OCI-LY7 (cell line): ENCODE measurements around the gene FIGNL2. TPM values are rescaled to one million over a fixed set of nuclear protein-coding genes. Genes with fewer than 3 reads are reported as not detected.

Experiments used
- BruUV-seq: library from RNA; stranded (reverse); fragments of 400-500 nt; replicated peaks from 2 replicates; lab custom pipeline; 2021; lab: Mats Ljungman, UMichigan
- CTCF ChIA-PET: fragments of 300-600 bp; sonication (Branson Sonifier 250); formaldehyde crosslinking; loops from one replicate; lab custom pipeline; 2022; ENCODE audit warnings: antibody characterized with exemption; ENCODE audit not compliant: unreplicated experiment; lab: Charles Lee
- POLR2A ChIA-PET: fragments of 300-600 bp; sonication (Branson Sonifier 250); formaldehyde crosslinking; loops from one replicate; lab custom pipeline; 2022; ENCODE audit warnings: antibody characterized with exemption; lab: Charles Lee
- DNase-seq: peaks from one replicate; pipeline ENCODE4 v3.0.0-alpha.2; 2015; ENCODE audit warnings: low spot score
- H2AFZ ChIP-seq: fragments of 200-600 bp; sonication (generic), shearing (Covaris generic); 2 replicates; pipeline ENCODE4 v1.6.1; 2014; ENCODE audit warnings: mild to moderate bottlenecking, antibody characterized with exemption, low read length, moderate library complexity
- H3K27ac ChIP-seq: fragments of 200-600 bp; sonication (generic); 2 replicates; pipeline ENCODE4 v1.5.1; 2014; ENCODE audit warnings: mixed run types, low read depth, mild to moderate bottlenecking, moderate library complexity, low read length, inconsistent platforms; ENCODE audit not compliant: poor library complexity, severe bottlenecking
- H3K36me3 ChIP-seq: fragments of 200-600 bp; sonication (generic); 2 replicates; pipeline ENCODE4 v1.6.1; 2014; ENCODE audit warnings: mild to moderate bottlenecking, antibody characterized with exemption, low read length, moderate library complexity, mixed read lengths; ENCODE audit not compliant: insufficient read depth
- H3K4me1 ChIP-seq: fragments of 200-600 bp; sonication (generic); 2 replicates; pipeline ENCODE4 v1.5.1; 2014; ENCODE audit warnings: mild to moderate bottlenecking, low read length; ENCODE audit not compliant: insufficient read depth, poor library complexity, severe bottlenecking
- H3K4me2 ChIP-seq: fragments of 200-600 bp; sonication (generic); 2 replicates; pipeline ENCODE4 v1.6.1; 2014; ENCODE audit warnings: mild to moderate bottlenecking, low read length
- H3K4me3 ChIP-seq: fragments of 200-600 bp; sonication (generic); 2 replicates; pipeline ENCODE4 v1.5.1; 2014; ENCODE audit warnings: mild to moderate bottlenecking, low read depth, low read length; ENCODE audit not compliant: poor library complexity, severe bottlenecking
- H3K79me2 ChIP-seq: fragments of 200-600 bp; sonication (generic); 2 replicates; pipeline ENCODE4 v1.6.1; 2016; ENCODE audit warnings: low read depth, mild to moderate bottlenecking, low read length, moderate library complexity, mixed read lengths; ENCODE audit not compliant: insufficient read depth
- H3K9me2 ChIP-seq: fragments of 200-600 bp; sonication (generic); 2 replicates; pipeline ENCODE4 v1.6.1; 2016; ENCODE audit warnings: mild to moderate bottlenecking, low read length, mixed read lengths; ENCODE audit not compliant: insufficient read depth
- H3K9me3 ChIP-seq: fragments of 200-600 bp; sonication (generic); 2 replicates; pipeline ENCODE4 v1.6.1; 2014; ENCODE audit warnings: mild to moderate bottlenecking, mixed run types, low read length, mixed read lengths
- H4K20me1 ChIP-seq: fragments of 200-600 bp; sonication (generic); 2 replicates; pipeline ENCODE4 v1.6.1; 2014; ENCODE audit warnings: mild to moderate bottlenecking, antibody characterized with exemption, low read length, moderate library complexity, mixed read lengths; ENCODE audit not compliant: insufficient read depth
- EZH2phosphoT487 ChIP-seq: fragments of 200-600 bp; sonication (generic); IDR thresholded peaks from 2 replicates; pipeline ENCODE4 v1.6.1; 2018; ENCODE audit warnings: low read depth, borderline replicate concordance, mild to moderate bottlenecking, mixed run types, antibody characterized with exemption, low read length, moderate library complexity, mixed read lengths
- intact Hi-C: fragments of 100-400 bp; cut with micrococcal nuclease; formaldehyde crosslinking; loops from one replicate; pipeline ENCODE4 v1.10.0; 2022; ENCODE audit not compliant: unreplicated experiment
- total RNA-seq, 2 experiments: library from RNA; depleted of rRNA in 1 of 2; stranded (reverse); fragments of >200 nt in 1 of 2; shearing (Covaris generic) in 1 of 2; gene quantifications; 2 replicates each; pipeline ENCODE4 v1.2.3, GENCODE V29; 2014 to 2022
- TF ChIP-seq, protein P1 (sequence below): fragments of 200-600 bp; sonication (generic); conservative IDR thresholded peaks from 2 replicates; pipeline ENCODE4 v1.5.1; 2014; ENCODE audit warnings: mild to moderate bottlenecking, antibody characterized with exemption, low read length, moderate library complexity, mixed read lengths

FIGNL2 gene
- total RNA-seq, 2 experiments from 2014 or later: not detected

DNA sequence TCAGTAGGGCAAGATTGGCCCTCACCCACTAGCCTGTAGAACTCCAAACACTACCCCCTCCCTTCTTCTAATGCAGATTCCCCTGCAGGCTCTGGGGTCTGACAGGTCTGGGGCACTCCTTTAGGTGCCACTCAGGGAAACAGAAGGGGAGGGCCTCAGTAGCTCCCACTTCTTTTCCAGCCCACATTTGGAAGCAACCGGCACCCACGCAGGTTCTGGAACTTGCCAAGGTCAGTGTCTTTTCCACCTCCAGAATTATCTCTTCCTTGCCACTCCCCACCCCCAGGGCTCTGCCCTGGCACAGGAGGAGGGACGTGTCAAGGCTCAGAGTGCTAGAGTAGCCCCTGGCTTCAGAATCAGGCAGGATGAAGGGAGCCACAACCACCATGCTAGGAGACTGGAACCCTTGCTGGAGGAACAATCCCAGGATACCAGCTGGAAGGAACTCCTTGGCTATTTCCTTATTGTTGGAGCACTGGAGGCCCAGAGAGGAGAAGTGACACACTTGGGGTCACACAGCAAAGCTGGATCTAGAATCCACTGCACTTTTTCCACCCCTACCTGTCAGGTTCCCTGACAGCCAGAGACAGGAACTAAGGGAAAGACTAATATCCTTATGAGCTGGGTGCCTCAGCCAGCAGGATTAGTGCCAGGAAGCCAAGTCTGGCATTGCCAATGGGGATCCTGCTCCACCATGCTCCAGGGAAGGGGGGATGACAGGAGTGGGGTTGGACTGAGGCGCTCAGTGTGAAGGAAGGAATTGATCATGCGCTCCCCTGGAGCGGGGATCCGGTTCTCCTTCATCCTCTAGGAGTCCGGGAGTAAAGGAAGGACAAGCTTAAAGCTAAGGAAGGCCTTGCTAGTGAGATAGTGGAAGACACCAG, 1.8 kb upstream of the FIGNL2 start:
- no TSS peak for BruUV-seq
- intact Hi-C loops: no loop called here
- TF ChIP-seq, protein P1, sequence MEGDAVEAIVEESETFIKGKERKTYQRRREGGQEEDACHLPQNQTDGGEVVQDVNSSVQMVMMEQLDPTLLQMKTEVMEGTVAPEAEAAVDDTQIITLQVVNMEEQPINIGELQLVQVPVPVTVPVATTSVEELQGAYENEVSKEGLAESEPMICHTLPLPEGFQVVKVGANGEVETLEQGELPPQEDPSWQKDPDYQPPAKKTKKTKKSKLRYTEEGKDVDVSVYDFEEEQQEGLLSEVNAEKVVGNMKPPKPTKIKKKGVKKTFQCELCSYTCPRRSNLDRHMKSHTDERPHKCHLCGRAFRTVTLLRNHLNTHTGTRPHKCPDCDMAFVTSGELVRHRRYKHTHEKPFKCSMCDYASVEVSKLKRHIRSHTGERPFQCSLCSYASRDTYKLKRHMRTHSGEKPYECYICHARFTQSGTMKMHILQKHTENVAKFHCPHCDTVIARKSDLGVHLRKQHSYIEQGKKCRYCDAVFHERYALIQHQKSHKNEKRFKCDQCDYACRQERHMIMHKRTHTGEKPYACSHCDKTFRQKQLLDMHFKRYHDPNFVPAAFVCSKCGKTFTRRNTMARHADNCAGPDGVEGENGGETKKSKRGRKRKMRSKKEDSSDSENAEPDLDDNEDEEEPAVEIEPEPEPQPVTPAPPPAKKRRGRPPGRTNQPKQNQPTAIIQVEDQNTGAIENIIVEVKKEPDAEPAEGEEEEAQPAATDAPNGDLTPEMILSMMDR: no peak
- TF ChIP-seq EZH2phosphoT487: no peak

GRCh38 chr12:51848841-51849735, 570 bp upstream of the FIGNL2 start:
- no peak overlapping the region for H3K27ac ChIP-seq
- no peaks in the 10 kb centered on the region for H3K4me1 ChIP-seq
- no peaks in the 10 kb centered on the region for H3K79me2 ChIP-seq
- no peak overlapping the region for H3K4me3 ChIP-seq
- no peak for DNase-seq
- H3K36me3 ChIP-seq: no peaks in the 10 kb centered on the region
- intact Hi-C loops: no loop called here
- ChIA-PET CTCF (no interaction called here), POLR2A (no interaction called here)
- no peaks in the 10 kb centered on the region for H4K20me1 ChIP-seq
- TF ChIP-seq EZH2phosphoT487: no peak
- TF ChIP-seq, protein P1: no peak
- no TSS peak for BruUV-seq
- H2AFZ ChIP-seq: no peak overlapping the region
- no peak overlapping the region for H3K4me2 ChIP-seq
- no peaks in the 10 kb centered on the region for H3K9me2 ChIP-seq
- H3K9me3 ChIP-seq: no peaks in the 10 kb centered on the region

More for the DNA sequence above, 1.8 kb upstream of the FIGNL2 start:
- Histone ChIP-seq H3K9me3 (no peaks in the 10 kb centered on the region), H3K79me2 (no peaks in the 10 kb centered on the region), H3K4me3 (no peak overlapping the region), H3K4me2 (no peak overlapping the region), H3K36me3 (no peaks in the 10 kb centered on the region), H3K9me2 (no peaks in the 10 kb centered on the region), H2AFZ (no peak overlapping the region), H3K27ac (no peak overlapping the region), H4K20me1 (no peaks in the 10 kb centered on the region), H3K4me1 (no peaks in the 10 kb centered on the region)
- no peak for DNase-seq
- ChIA-PET POLR2A (interaction anchor here (0.6 kb wide), 1 partner anchor 70 kb away, joined by 3 read pairs; no protein-coding TSS in a partner anchor), CTCF (no interaction called here)
